Keratinocyte (primary cell): Measurements from ENCODE around the gene F12.

Experiments used
- CTCF ChIP-seq, 3 experiments: IDR thresholded peaks in 1 of 3; conservative IDR thresholded peaks in 1 of 3; optimal IDR thresholded peaks in 1 of 3; 2 replicates in 2 of 3; 3 replicates in 1 of 3; pipeline versions ENCODE3 to v1.5.1; 2011; ENCODE audit warnings: low read length in 3 of 3, mild to moderate bottlenecking in 3 of 3, moderate library complexity in 2 of 3, control low read depth in 1 of 3, inconsistent platforms in 1 of 3; ENCODE audit not compliant: insufficient read depth in 2 of 3; ENCODE audit errors: extremely low read depth in 1 of 3
- EZH2 ChIP-seq: IDR thresholded peaks from one replicate; pipeline ENCODE4 v1.6.1; 2012; ENCODE audit warnings: inconsistent platforms, mild to moderate bottlenecking, low read length, moderate library complexity

DNA sequence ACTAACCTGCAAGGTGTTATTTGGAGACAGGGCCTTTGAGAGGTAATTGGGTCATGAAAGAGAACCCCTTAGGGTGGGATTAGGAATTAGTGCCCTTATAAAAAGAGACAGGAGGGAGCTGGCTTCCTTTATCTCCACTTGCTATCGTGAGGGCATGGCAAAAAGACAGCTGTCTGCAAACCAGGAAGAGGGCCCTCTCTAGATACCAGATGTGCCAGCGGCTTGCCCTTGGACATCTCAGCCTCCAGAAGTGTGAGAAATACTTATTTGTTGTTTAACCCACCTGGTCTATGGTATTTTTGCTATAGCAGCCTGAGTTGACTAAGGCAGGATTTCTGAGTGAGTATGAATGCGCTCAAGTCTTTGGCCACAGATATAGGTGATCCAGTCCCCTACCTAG lies 52.6 kb downstream of the F12 start:
- TF ChIP-seq CTCF (optimal IDR thresholded peaks at IDR 0.05 in 1 of 3, IDR thresholded peaks at IDR 0.05 in 1 of 3, conservative IDR thresholded peaks at IDR 0.05 in 1 of 3; ENCODE audit: extremely low read depth in 1 of 3, insufficient read depth in 2 of 3, low read length in 3 of 3) = no peak
- no peak for TF ChIP-seq EZH2
